ENCODE measurements around the gene LRRC8D.

Gene LRRC8D

GRCh38 chr1:89898150-89898549, 77.3 kb downstream of the LRRC8D start:
- no peak for DNase-seq

- no peak for DNase-seq
These were observed 78.1 kb downstream of the LRRC8D start for GRCh38 chr1:89898695-89899470.

GRCh38 chr1:89900323-89900722, 79.5 kb downstream of the LRRC8D start:
- no peak for DNase-seq

GRCh38 chr1:89900791-89901708, 80.2 kb downstream of the LRRC8D start:
- no peak for DNase-seq

GRCh38 chr1:89901957-89902669, 81.3 kb downstream of the LRRC8D start:
- no peak for DNase-seq

GRCh38 chr1:89903550-89903949, 82.7 kb downstream of the LRRC8D start:
- DNase-seq = no peak

GRCh38 chr1:89904219-89904980, 83.6 kb downstream of the LRRC8D start:
- no peak for DNase-seq

- no peak for DNase-seq
These were observed 84.7 kb downstream of the LRRC8D start for GRCh38 chr1:89905395-89906058.

GRCh38 chr1:89906088-89906487, 85.3 kb downstream of the LRRC8D start:
- no peak for DNase-seq

- DNase-seq = no peak
These were observed 86.9 kb downstream of the LRRC8D start for GRCh38 chr1:89907727-89908212.

- DNase-seq = no peak
These were observed 87.4 kb downstream of the LRRC8D start for GRCh38 chr1:89908273-89908671.

- no peak for DNase-seq
These were observed 88.0 kb downstream of the LRRC8D start for GRCh38 chr1:89908672-89909436.

GRCh38 chr1:89910268-89910667, 89.4 kb downstream of the LRRC8D start:
- no peak for DNase-seq

GRCh38 chr1:89910780-89911179, 89.9 kb downstream of the LRRC8D start:
- DNase-seq = no peak

- DNase-seq = no peak
These were observed 90.6 kb downstream of the LRRC8D start for GRCh38 chr1:89911191-89911991.

- DNase-seq = no peak
These were observed 91.2 kb downstream of the LRRC8D start for GRCh38 chr1:89912073-89912472.

GRCh38 chr1:89913353-89914095, 92.7 kb downstream of the LRRC8D start:
- no peak for DNase-seq

GRCh38 chr1:89917353-89917752, 96.5 kb downstream of the LRRC8D start:
- no peak for DNase-seq

GRCh38 chr1:89918127-89918793, 97.4 kb downstream of the LRRC8D start:
- DNase-seq = no peak
